Stimulated activated CD4-positive, alpha-beta T cell treated with anti-CD3 and anti-CD28 coated beads, Interleukin-4, amount 100 ng/mL, for 24 hours (primary cell): Measurements from ENCODE around the gene WDR19.
"Not testable (repeated sequence)": the region's sequence is repeated elsewhere in the genome, so short reads cannot be mapped to it uniquely, and the experiment has no call there.

Source experiments
- DNase-seq: peaks from one replicate; pipeline ENCODE4 v3.0.0-alpha.2; 2020

Gene WDR19

DNA sequence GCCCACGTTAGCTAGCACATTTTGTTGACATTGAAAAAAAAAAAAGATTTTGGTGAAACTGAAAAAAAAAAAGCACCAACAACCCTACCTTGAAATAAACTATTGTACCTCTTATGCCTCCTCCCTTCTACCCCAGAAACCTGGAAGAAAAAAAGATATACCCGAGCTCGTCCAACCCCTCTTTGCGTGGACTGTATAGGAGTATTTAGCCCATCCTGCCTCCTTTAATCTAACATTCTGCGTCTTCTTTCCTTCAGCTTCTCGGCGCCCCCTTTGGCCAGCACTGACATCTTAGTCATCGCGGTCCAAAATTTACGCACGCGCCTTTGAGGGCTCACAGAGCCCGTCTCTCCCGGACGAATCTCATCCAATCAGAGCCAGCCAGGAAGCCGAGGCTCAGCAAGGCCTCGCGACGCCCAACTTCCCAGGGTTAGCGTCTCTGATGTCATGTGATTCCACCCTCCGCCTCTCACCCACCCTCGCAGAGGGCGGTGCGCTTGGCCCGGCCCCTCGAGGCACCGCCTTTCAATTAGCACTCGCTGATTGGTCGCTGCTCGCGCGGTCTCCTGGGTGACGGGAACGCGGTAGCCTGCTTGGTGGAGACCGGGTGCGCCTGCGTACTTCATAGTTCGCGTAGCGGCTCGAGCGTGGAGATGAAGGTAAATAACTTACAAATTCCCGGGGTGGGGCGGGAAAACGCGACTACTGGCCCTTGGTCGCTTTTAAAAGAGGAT lies at the start of gene WDR19:
Gene WDR19 (plus strand): TSS at position 625 of the 734 bp plus-strand sequence. CDS start 29 bp downstream, at position 654.
- DNase-seq, result peak; percentile 99

GRCh38 chr4:39133623-39134022 lies 48.7 kb upstream of the WDR19 start:
- DNase-seq, result no peak

DNA sequence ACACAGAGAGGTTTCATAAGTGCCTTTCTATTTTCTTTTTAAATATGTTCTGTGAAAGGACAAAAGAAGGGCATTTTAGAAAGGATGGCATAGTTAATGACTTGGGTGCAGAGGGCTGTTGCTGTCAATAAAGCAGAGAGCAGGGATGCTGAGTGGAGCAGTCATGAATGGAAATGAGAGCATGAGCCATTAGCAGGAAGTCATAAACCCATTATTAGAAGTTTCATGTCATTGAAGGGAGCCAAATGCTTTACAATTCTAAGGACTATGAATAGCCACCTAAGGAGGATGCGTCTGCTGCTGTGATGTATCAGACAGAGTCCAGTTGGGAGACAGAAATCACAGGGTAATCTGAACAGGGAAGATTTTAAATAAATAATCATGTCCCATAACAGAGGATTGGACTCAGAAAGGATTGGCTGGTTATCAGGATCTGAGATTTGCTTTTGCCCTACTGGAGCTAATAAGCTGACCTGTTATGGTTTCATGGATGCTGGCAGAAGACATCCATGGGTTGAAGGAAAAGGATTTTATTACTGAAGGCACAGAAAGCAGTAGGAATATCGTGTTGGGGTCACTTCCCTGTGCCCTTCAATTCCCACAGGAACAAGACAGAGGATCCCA lies 47.5 kb upstream of the WDR19 start:
- DNase-seq, result no peak

GRCh38 chr4:39138227-39138626 lies 44.1 kb upstream of the WDR19 start:
- DNase-seq, result not testable (repeated sequence)

- no peak for DNase-seq
These were observed 36.1 kb upstream of the WDR19 start for GRCh38 chr4:39146211-39146610.

DNA sequence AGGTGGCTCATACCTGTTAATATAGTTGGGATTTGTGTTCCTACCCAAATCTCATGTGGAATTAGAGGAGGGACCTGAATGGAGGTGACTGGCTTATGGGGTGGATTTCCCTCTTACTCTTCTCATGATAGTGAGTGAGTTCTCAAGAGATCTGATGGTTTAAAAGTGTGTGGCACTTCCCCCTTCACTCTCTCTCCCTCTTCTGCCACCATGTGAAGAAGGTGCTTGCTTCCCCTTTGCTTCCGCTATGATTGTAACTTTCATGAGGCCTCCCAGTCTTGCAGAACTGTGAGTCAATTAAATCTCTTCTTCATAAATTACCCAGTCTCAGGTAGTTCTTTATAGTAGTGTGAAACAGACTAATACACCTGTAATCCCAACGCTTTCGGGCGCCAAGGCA lies 28.3 kb upstream of the WDR19 start:
- DNase-seq, result no peak

- no peak for DNase-seq
These were observed 24.8 kb upstream of the WDR19 start for GRCh38 chr4:39157520-39157919.

GRCh38 chr4:39166177-39166576 lies 16.2 kb upstream of the WDR19 start:
- no peak for DNase-seq

- DNase-seq, result no peak
These were observed 15.7 kb upstream of the WDR19 start for GRCh38 chr4:39166669-39167068.

DNA sequence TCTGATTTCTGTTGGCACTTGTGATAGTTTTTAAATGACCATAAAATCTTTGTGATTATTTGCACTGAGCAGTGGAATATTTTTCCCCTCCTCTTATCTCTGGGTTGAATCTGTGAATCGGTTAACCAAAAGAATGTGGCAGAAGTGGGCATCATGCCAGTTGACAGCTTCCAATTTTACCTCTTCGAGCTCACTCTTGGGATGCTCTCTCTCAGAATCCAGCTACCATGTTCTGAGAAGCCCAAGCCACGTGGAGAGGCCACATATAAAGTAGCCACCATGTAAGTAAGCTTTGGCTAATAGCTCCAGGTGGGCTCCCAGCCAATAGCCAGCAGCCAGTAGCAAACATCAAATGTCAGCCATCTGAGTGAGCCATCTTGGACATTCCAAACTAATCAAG lies 12.9 kb upstream of the WDR19 start:
- no peak for DNase-seq

DNA sequence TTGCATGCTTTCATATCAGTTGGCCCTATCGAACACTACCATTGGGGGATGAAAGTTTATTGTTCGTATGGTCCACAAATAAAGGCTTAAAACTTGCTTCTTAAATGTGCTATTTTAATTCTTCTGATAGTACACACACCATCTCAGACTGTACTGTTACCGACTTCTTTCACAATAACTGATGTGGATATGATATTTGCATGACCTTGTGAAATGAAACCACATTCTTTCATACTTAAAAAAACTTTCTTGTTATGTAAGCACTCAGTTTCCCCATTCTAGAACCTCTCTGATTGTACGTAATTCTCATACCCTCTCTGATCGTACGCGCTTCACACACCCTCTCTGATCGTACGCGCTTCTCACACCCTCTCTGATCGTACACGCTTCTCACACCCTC lies 12.0 kb upstream of the WDR19 start:
- DNase-seq, result no peak

DNA sequence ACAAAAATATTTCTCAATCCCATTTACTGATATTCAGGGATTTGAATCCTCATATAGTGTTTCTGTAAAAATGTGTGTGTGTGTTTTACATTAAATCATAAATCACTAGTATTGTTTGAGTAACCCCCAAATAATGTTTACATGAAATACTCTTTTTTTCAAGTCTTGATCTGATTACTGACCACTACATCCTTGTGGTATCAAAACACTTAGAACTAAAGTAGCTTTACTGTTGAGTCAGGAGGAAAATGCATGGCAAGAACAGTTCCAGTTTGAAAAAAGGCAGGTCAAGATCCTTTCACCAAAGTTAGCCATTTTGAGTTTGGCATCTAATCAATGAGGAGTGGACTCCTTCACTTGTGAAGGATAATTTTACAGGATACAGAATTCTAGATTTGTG lies 3.6 kb upstream of the WDR19 start:
- DNase-seq, result no peak

DNA sequence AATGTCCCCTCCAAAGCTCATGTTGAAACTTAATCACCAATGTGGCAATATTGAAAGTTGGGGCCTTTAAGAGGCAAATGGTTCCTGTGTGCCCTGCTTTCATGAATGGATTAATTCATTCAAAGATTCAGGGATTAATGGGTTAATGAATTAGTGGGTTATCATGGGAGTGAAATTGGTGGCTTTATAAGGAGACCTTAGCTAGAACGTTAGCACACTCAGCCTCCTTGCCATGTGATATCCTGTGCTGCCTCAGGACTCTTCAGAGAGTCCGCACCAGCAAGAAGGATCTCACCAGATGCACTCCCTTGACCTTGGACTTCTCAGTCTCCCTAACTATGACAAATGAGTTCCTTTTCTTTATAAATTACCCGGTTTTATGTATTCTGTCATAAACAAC lies 2.6 kb upstream of the WDR19 start:
- no peak for DNase-seq

GRCh38 chr4:39180629-39181028 lies 1.7 kb upstream of the WDR19 start:
- not testable (repeated sequence) for DNase-seq

- no peak for DNase-seq
These were observed 817 bp upstream of the WDR19 start for GRCh38 chr4:39181520-39181904.

DNA sequence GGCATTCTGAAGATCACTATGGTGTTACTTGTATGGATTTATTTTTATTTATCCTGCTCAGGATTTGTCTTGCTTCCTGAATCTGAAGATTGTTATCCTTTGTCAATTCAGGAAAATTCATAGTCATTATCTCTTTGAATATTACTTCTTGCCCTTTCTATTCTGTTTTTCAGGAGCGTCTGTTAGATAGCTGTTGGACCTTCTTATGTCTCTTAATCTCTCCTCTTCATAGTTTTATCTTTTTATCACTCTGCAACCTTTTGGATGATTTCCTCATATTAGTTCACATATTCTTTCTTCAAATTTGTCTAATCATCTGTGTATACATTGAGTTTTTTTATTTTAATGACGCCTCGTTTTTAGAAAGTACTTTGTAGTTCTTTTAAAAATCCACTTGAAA lies 19.6 kb downstream of the WDR19 start:
- no peak for DNase-seq

- DNase-seq, result no peak
These were observed 22.2 kb downstream of the WDR19 start for GRCh38 chr4:39204543-39204942.

DNA sequence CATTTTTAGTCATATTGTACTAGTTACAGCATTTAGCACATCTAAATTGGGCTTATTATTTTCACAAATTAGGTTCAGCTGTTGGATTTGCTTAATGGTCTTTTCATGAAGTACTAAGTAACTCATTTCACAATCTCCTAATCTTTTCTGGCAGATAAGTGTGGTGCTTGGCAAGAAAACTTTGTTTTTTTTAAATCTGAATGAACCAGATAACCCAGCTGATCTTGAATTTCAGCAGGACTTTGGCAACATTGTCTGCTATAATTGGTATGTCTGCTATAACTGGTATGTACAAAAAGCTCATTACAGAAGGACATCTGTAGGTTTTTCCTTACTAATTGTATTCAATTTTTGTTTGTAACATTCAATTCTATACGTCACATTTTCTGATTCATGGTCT lies 22.7 kb downstream of the WDR19 start:
- no peak for DNase-seq

DNA sequence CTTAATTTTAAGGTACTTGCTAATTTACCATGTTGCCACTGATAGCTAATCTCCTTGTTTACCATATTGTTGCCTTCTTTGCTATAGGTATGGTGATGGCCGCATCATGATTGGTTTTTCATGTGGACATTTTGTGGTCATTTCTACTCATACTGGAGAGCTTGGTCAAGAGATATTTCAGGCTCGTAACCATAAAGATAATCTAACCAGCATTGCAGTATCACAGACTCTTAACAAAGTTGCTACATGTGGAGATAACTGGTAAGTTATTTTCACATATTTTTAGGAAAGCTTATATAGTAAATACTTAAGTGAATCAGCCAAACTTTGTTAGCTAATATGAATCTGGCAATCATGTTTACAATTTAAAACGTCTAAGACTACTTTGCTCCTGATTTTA lies 23.1 kb downstream of the WDR19 start:
- DNase-seq, result no peak

GRCh38 chr4:39227906-39228305 lies 45.6 kb downstream of the WDR19 start:
- DNase-seq, result no peak

- DNase-seq, result no peak
These were observed 46.0 kb downstream of the WDR19 start for GRCh38 chr4:39228377-39228776.

- no peak for DNase-seq
These were observed 48.1 kb downstream of the WDR19 start for GRCh38 chr4:39230462-39230861.

DNA sequence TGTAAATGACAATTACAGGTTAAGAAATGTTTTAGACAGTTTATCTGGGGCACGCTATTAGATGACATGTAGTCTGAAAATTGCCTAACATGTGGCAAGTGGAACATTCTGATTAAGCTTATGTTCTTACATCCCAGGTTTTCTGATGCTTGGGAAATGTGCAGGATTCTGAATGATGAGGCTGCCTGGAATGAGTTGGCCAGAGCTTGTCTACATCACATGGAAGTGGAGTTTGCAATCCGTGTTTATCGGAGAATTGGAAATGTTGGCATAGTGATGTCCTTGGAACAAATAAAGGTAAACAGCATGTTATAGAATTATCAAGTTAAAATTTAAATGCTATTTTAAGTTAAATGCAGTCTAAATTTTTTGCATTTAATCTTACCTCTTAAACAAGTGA lies 49.3 kb downstream of the WDR19 start:
- DNase-seq, result no peak

DNA sequence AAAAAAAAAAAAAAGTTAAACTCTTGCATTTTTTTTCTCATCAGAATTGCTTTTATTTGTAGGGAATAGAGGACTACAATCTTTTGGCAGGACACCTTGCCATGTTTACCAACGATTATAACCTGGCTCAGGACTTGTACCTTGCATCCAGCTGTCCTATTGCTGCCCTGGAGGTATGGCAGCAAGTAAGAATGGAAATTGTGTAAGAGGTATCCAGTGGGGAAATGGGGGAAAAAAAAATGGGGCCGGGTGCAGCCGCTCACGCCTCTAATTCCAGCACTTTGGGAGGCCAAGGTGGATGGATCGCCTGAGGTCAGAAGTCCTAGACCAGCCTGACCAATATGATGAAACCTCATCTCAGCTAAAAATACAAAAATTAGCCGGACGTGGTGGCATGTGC lies 49.8 kb downstream of the WDR19 start:
- DNase-seq, result no peak

- DNase-seq, result no peak
These were observed 50.8 kb downstream of the WDR19 start for GRCh38 chr4:39233114-39233513.
